ENCODE measurements around the gene CSF1R.

CSF1R gene

DNA sequence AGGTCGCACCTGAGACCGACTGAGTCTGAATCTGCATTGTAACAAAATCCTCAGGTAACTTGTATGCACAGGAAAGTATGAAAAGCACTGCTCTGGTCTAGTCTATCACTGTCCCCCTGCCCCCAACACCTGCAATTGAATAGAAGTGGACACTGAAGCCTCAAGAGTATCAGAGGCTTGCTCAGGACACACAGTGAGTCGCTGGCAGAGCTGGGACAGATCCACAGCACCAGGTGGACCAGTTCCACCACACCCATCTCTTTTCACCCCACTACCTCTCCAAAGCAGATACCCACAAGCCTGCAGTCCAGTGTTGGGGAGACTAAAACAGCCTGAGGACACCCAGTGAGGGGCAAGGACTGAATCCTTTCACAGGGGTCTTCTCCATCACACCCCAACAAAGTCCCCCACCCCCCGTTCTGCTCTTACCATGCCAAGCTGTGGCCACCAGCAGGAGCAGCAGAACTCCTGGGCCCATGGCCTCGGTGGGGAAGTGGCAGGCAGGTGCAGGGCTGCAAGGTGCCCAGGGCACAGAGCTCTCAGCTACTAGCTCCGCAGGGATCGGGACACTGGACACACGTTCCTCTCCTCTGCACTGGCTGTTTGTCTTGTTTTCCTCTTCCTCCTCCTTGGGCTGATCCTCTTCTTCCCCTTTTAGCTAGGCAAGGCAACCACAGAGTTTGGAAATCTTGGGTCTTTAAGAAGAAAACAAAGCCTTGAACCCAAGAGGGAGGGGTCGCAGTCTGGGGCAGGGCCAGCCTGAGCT, at the start of gene CSF1R:
CSF1R (minus strand) TSS at position 605 of the 766 bp plus-strand sequence; CDS start at position 478, 127 bp downstream.
- DNase-seq = no peak

DNA sequence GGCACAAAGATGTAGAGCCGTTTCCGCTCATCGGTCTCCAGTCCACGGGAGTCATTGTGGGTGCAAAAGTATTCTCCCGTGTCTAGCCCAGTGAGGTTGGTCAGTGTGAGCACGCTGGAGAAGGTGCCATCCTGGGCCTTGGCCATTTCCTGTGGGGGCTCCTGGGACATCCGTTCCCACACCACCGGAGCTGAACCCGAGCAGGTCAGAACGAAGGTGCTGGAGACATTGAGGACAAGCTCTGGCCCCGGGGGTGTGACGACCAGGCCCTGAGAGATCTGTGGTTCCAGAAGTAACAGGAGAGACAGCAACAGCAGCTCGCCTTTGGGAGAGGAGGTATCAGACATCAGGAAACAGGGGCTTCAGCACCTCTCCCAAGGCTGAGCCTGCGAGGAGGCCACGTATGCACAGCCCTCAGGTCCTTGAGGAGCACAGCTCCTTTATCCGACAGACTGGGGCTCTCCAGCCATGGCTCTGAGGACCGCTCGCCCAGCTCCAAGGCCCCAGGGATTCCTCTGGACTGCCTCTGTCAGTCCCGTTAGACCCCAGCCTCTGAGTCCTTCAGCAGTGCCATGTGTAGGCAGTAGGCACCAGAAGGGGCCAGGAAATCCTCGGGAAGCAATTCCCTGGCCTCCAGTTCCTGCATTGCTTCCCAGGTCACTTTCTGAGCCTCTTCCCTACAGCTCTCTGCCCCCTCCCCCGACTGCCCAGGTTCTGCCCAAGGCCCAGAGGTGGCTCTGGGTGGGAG, 49.4 kb upstream of the CSF1R start:
- DNase-seq = no peak

DNA sequence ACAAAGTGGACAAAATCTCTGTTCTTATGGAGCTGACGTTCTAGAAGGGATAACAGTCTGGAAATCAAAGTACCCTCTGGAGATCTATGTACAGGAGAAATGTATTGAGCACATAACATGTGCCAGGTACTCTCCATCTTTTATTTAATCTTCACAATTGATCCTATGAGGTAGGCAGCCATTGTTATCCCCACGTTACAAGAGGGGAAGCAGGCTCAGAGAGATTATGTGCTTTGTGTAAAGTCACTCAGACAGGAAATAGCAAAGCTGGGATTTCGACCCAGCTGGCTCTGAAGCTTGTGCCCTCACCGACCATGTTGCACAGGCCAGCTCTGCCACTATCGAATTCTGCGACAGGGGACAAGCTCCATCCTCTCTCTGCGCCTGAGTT, 47.8 kb upstream of the CSF1R start:
- DNase-seq = no peak

DNA sequence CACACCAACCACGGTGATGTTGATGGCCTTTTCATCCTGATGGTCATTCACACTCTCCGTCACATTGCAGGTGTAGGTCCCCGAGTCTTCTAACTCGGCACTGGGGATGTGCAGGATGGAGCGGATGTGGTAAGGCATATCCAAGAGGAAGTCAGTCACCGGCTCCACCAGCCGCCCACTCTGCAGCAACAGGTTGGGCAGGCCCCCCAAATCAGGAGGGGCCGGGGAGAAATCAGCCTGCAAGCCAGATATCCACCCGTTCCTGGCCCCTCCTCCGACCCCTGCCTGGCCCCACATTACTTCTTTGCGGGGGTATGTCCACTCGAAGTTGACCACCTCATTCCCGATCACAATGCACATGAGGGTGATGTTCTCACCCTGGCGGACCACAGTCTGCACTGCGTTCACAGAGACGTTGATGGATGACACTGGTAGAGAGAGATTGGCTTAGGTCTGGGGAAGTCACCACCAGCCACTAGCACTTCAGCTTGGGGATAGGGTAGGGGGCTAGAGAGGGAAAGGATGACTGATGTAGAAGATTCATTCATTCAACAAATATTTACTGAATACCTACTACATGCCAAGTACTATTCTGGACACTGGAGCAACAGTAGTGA, 47.3 kb upstream of the CSF1R start:
- no peak for DNase-seq

DNA sequence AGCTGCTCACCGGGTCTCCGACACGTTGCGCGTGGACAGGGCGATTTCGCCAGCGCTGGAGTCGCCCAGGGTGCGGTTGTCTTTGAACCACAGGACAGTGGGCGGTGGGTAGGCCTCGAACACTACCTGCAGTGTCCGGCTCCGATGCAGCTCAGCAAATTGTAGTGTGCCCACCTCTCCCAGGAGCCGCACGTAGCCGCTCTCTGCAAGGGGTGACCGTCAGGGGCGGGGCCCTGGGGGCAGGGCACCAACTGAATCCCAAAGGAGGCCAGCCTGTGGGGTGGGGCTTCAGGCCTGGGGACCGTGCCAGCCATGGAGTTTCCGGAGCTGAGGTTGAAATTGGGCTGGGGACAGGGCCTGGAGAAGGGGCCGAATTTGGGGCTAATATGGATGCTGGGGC, 46.4 kb upstream of the CSF1R start:
- no peak for DNase-seq

DNA sequence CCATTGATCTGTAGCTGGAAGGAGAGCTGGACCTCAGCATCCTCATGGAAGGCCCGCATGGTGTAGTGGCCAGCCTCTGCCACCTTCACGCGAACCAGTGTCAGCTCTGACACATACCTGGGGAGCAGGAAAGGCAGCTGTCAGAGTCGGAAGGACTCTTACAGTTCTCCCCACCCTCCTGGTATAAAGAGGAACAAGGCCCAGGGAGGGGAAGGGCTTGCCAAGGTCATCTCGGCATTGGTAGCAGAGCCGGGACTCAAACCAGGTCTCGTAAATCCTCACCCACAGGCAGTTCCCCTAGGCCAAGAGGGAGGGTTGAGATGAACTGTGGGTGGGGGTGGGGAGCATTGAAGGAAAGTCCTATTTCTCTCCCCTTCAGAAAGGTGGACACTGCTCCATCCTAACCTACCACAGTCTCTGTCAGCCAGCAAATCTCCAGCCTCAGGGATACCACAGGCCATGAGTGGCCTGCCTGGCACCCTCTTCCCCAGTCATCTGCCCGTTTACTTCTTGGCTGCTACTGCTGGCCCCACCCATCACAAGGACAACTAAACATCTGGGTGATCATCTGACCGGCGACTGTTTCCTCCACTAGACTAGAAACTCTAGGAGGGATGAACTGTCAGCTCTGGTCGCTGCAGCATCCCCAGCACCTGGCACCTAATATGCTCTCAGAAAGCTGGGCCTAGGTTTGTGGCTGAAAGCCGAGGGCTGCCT, 45.8 kb upstream of the CSF1R start:
- DNase-seq = no peak

DNA sequence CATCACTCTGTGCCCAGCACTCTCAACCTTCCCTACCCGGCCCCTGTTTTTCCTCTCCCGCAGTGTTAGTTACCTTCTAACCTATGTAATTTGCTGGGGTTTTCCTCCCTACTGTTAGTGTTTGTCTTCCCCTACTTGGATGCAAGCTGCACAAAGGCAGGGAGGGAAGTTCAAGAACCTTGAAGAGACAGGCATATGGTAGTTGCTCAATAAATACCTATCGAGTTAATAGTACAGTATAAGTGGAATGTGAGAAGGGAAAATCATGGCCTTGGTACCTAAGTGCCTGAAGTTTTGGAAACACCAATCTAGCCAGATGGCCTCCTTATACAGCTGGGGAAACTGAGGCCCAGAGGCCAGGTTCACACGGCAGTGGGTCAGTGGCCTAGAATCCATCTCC, 45.1 kb upstream of the CSF1R start:
- no peak for DNase-seq

DNA sequence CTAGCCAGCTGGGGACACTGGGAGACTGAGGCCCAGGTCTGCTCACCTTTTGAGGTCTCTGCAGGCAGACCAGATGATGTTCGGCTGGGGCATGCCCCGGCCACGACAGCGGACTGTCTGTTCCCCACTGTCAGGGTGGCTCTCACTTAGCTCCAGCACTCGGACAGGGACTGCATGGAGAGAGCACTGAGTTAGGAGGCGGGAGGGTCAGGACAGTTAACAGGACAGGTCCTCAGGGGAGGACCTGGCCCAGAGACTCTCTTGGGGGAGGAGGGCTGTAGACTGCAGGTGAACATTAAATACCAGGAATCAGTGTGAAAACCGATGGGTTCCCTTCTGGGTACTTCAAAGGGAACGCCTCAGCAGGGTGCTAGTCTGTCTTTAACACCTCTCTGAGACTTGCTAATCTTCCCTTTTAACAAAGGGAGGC, 44.2 kb upstream of the CSF1R start:
- DNase-seq = no peak

DNA sequence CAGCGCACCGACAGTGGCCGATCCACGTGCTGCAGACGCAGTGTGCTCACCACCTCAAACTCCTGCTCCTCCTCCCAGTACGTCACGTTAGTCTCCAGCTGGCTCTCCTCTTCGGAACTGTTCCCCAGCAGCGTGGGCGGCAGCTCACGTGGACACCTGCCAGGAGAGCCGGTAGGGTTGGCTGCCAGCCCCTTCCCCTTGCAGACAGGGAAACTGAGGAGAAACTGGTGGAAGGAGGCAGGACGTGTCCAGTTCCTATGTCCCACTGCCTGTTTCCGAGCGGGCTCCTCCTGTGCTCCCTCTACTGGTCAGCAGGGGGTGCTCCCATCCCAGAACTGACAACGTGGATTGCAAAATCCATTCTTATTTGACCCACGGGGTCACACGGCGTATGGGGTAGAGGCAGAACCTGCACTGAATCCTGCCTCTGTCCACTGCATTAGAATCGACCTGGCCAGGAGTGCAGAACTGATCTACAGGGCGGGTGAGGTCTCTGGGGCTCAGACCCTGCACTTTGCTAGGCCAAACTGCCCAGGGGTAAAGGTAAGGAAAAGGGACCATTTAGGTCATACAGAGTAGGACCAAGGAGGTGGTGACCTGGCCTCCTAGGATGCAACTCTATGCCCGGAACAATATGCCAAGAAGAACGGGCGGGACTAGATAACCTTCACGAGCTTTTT, 43.6 kb upstream of the CSF1R start:
- peak in 1 of 2 experiments; percentile 77 for DNase-seq

DNA sequence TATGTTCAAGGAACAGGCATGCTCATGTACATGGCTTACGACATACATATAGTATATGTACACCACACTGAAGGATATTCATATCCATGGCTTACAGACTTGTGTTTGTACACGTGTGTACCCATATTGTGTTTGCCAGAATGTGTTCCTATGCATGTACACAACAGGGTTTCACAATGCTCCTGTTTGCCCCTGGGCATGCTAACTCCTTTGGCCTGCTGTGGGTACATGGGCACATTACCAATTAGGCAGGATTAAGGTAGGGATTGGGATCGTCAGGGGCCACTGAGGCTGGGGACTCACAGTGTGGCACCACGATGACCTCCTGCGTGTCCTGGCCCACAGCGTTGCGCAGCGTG, 43.1 kb upstream of the CSF1R start:
- DNase-seq = no peak

DNA sequence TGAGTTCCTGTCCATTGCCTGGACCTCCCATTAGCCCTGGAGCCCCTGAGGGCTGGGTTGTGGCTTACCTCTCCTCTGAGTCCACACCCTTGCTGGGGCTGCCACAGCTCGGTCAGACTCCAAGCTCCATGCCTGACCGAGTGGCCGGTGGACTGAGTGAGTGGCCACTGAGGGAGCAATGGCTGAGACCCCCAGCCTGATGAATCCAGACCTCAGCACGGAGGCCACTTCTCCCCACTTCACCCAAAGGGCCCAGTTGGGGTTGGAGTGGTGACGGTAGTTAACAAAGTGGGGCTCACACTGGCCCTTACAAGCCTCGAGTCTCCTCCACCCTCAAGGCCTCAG, 40.5 kb upstream of the CSF1R start:
- no peak for DNase-seq

DNA sequence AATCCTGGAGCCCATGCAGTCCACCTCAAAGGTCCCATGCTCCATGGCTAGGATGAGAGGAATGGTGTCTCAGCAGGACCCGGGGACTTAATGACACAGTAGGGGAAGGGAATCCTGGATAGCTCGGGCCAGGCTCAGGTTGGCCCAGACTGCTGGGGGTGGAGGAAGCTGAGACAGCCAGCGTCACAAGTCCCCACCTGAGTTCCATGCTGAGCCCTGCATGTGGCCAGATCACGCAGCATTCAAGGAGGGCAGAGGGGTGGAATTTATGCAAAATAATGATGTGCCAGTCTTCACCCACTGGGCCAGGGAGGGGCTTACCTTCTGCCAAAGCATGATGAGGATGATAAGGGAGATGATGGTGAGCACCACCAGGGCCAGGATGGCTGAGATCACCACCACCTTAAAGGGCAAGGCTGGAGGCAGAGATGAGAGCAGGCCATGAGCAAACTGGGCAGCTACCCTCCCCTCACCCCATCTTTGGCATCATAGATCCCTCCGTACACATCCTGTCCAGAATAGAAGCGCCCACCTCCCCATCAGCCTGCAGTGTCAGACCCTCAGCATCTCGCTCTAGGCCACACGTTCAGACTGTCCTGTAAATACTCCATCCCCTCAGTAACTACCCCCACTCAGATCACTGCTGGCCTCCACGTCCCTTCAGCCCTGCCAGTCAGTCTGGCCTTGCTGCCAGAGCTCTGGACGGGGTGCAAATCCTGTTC, 40.0 kb upstream of the CSF1R start:
- no peak for DNase-seq

DNA sequence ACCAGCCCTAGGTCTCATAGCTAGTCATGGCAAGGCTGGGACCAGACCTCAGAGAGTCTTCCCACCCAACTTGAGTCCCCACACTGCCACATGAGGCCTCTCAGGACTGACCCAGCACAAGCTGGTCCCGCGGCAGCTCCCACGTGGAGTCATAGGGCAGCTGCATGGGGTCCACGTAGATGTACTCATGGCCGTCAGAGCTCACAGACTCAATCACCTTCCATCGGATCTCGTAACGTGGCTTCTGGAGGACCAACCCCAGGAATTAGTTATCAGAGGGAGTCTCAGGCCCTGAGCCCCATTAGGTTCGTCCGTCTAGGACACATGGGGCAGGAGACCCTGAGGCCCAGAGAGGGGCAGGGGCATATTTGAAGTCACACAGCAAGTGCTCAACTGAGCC, 39.0 kb upstream of the CSF1R start:
- no peak for DNase-seq

DNA sequence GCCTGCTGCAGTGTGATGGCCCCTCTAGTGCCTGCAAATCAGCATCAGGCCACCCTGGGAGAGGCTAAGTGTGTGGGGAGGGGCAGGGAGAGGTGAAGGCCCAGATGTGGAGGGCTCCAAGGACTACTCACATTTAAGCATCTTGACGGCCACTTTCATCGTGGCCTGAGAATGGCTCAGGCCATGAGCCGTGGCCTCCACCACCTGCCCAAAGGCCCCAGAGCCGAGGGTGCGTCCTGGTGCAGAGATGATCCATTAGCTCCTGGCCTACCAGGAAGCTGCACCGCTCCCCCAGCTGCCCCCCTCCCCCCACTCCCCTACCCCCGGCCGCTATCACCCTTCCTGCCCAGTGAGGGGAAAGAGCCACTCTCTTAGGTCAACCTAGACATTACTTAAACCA, 38.2 kb upstream of the CSF1R start:
- DNase-seq = no peak

DNA sequence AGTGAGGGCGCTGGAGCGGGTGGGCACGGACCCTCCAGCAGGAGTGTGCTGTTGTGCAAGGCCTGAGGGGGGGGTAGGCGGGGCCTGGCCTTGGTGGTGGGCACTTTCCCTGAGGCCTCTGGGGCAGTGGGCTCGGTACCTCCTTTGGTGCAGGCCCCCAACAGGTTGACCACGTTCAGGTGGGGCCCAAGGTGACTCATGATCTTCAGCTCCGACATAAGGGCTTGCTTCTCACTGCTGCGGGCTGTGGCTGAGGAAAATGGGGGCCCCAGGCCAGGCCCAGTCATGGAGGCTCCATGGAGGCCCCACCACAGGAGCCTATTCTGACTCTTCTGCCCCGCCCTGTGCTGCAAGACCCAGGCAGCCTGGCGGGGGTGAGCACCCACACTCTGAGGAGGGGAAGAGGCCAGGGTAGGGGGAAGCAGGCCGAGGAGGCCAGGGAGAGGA, 37.8 kb upstream of the CSF1R start:
- no peak for DNase-seq

DNA sequence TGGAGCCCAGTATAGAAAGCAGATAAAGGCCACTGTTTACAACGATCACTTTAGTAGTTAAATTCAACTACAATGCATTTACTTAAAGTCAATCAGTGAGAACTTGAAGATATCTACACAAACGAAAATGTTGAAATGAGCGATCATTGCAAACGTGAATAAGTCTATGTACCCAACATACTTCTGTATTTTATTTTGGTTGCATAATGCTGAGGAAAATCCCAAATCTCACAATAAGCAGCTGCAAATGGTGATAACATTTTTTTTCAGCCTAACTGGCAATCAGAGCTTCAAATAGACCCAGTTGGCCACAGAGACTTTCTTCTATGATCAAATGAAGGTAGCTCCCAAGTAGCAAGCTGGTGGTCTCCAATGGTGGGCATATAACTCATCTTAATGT, 37.2 kb upstream of the CSF1R start:
- DNase-seq = no peak

DNA sequence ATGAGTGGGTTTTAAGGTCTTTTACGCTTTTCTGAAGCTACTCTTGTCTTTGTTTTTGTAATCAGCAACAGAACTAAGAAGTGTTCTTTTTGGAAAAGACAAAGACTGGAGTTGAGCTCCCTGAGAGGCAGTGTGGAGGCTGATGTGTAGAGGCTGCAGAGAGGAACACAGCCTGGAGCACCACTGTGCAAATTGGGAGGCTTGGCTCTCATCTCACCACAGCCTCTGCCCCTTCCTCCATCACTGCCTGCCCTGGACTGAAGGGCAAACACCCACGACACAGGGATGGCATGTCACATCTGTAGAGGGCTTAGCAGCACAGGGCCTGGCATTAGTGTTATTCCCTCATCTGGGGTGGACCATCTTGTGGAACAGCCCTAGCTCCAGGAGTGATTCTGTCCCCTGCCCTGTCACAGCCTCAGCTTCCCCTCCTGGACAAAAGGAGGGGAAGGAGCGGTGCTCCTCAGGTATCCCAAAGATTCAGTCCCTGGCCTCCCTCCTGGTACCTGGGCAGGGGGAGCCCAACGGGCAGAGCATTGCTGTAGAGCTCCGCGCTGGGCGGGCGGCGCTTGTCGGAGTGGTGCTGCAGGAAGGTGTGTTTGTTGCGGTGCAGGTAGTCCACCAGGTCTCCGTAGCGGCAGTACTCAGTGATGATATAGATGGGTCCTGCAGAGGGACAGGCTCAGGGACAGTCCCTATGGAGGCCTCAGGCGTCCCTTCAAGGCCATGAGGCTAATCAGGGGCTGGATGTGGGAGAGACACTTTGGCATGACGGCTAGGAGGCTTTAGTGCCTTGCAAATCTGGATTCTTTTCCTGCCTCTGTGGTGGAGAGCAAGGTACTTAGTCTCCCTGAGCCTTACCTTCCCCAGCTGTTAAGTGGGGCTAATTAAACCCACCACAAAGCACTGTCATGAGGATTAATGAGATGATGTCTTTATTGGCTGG, 36.5 kb upstream of the CSF1R start:
- DNase-seq = no peak

DNA sequence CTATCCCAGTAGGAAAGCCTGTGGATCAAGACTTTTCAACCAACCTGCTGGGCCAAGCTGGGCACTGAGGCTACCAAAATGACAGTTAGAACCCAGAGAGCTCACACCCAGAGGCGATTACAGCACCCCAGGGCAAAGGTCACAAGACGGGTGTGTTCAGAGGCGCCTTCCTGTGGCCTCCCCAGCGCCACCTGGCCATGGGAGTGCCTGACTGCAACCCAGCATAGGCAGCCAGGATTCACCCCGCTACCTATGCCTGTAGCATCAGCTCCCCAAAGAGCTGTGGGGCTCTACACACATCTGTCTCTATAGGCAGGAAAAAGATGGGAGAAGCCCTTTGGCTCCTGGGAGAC, 35.8 kb upstream of the CSF1R start:
- no peak for DNase-seq

DNA sequence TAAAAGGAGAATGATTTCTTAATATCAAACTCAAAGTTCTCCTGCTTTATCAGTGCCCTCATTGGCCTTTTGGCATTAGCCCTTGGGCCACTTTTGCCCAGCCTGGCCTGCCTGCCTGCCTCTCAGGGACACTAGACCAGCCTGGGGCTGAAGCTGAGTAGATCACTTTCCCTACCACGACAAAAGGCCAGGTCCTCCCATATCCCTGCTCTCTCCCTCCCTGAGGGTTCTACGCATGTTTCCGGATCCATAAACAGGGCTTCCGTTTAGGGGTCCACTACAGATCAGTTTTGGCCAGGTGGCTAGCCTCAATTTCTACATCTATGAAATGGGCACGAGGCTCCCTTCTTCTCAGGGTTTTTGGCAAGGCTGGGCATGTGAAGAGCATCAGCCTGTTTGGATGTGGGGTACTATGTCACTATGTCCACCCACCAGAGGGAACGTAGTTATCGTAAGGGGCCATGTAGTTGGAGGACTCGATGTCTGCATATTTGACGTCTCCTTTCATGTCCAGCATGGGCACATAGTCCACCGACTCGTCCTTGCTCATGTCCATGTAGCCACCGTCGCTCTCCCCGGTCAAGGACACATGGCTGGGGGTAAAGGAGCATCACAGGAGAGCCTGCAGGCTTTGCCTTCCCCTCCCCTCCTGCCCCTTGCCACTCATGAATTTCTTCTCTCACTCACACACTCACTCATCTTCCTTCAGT, 35.2 kb upstream of the CSF1R start:
- no peak for DNase-seq
